ENCODE data around the gene MSANTD3.
"Not testable (repeated sequence)": the region's sequence is repeated elsewhere in the genome, so short reads cannot be mapped to it uniquely, and the experiment has no call there.

The MSANTD3 gene

GRCh38 chr9:100428871-100429654 lies 2.1 kb downstream of the MSANTD3 start:
- DNase-seq (ENCODE audit: low spot score) = peak; percentile 90

- DNase-seq (ENCODE audit: low spot score) = no peak
These were observed 3.5 kb downstream of the MSANTD3 start for GRCh38 chr9:100430286-100430940.

- DNase-seq (ENCODE audit: low spot score) = no peak
These were observed 4.9 kb downstream of the MSANTD3 start for GRCh38 chr9:100431886-100432285.

GRCh38 chr9:100432736-100433135 lies 5.8 kb downstream of the MSANTD3 start:
- DNase-seq (ENCODE audit: low spot score) = no peak

GRCh38 chr9:100436571-100436970 lies 9.6 kb downstream of the MSANTD3 start:
- DNase-seq (ENCODE audit: low spot score) = no peak

GRCh38 chr9:100437860-100438805 lies 11.2 kb downstream of the MSANTD3 start:
- peak; percentile 76 for DNase-seq (ENCODE audit: low spot score)

- DNase-seq (ENCODE audit: low spot score) = peak; percentile 38
These were observed 13.1 kb downstream of the MSANTD3 start for GRCh38 chr9:100440071-100440470.

- DNase-seq (ENCODE audit: low spot score) = not testable (repeated sequence)
These were observed 13.5 kb downstream of the MSANTD3 start for GRCh38 chr9:100440487-100440886.

- no peak for DNase-seq (ENCODE audit: low spot score)
These were observed 15.0 kb downstream of the MSANTD3 start for GRCh38 chr9:100441911-100442361.

GRCh38 chr9:100443781-100444768 lies 17.1 kb downstream of the MSANTD3 start:
- DNase-seq (ENCODE audit: low spot score) = peak; percentile 19

GRCh38 chr9:100445161-100445902 lies 18.4 kb downstream of the MSANTD3 start:
- no peak for DNase-seq (ENCODE audit: low spot score)

- DNase-seq (ENCODE audit: low spot score) = no peak
These were observed 19.1 kb downstream of the MSANTD3 start for GRCh38 chr9:100445903-100446549.

- no peak for DNase-seq (ENCODE audit: low spot score)
These were observed 20.1 kb downstream of the MSANTD3 start for GRCh38 chr9:100447041-100447440.

- no peak for DNase-seq (ENCODE audit: low spot score)
These were observed 21.3 kb downstream of the MSANTD3 start for GRCh38 chr9:100448266-100448665.

- no peak for DNase-seq (ENCODE audit: low spot score)
These were observed 22.5 kb downstream of the MSANTD3 start for GRCh38 chr9:100449420-100449819.

GRCh38 chr9:100452894-100453293 lies 26.0 kb downstream of the MSANTD3 start:
- DNase-seq (ENCODE audit: low spot score) = no peak

- DNase-seq (ENCODE audit: low spot score) = peak; percentile 59
These were observed 28.5 kb downstream of the MSANTD3 start for GRCh38 chr9:100455470-100455869.

- DNase-seq (ENCODE audit: low spot score) = no peak
These were observed 30.6 kb downstream of the MSANTD3 start for GRCh38 chr9:100457517-100457916.

- no peak for DNase-seq (ENCODE audit: low spot score)
These were observed 33.0 kb downstream of the MSANTD3 start for GRCh38 chr9:100459963-100460362.

- no peak for DNase-seq (ENCODE audit: low spot score)
These were observed 38.3 kb downstream of the MSANTD3 start for GRCh38 chr9:100465274-100465673.
